A549 (cell line): Measurements from ENCODE around the gene PRR9. TPM values are rescaled to one million over a fixed set of nuclear protein-coding genes. Genes with fewer than 3 reads are reported as not detected.

Experiments used
- ATAC-seq, 2 experiments: fragments of 200-7000 bp in 1 of 2; fragments of >200 bp in 1 of 2; cut with Nextera tagmentation in 1 of 2; cut with Tn5 transposase in 1 of 2; 3 replicates each; pipeline versions ENCODE4 v1.8.0 to v1.9.1; 2018 to 2020; ENCODE audit warnings: mild to moderate bottlenecking in 1 of 2, moderate library complexity in 1 of 2
- CTCF ChIA-PET: fragments of 300-600 bp; sonication (Branson Sonifier 250); formaldehyde crosslinking; extraction: SDS; loops from one replicate; lab custom pipeline; 2021; ENCODE audit warnings: antibody characterized with exemption, inconsistent platforms; lab: Yijun Ruan, JAX
- POLR2A ChIA-PET: fragments of 350-600 bp; formaldehyde crosslinking; extraction: SDS; loops from one replicate; lab custom pipeline; 2021; ENCODE audit warnings: antibody characterized with exemption, inconsistent platforms; lab: Yijun Ruan, JAX
- DNase-seq, 2 experiments: peaks; one replicate each; pipeline versions ENCODE4 v3.0.0 to v3.0.0-alpha.2; 2011 to 2016; ENCODE audit warnings: low read depth in 1 of 2, low spot score in 1 of 2
- FAIRE-seq: peaks from 2 replicates; lab custom pipeline; 2011; peaks lifted over from hg19 to GRCh38; lab: Jason Lieb, UNC
- H3K27ac ChIP-seq, 2 experiments: fragments of >200 bp; sonication (Bioruptor Twin); formaldehyde crosslinking; 3 replicates each; pipeline ENCODE4 v1.5.1; 2016 to 2017
- H3K4me1 ChIP-seq: fragments of >200 bp; sonication (Bioruptor Twin); formaldehyde crosslinking; 3 replicates; pipeline ENCODE4 v1.6.1; 2016
- H3K4me2 ChIP-seq: fragments of >200 bp; sonication (Bioruptor Twin); formaldehyde crosslinking; 3 replicates; pipeline ENCODE4 v1.6.1; 2016
- H3K4me3 ChIP-seq: fragments of >200 bp; sonication (Bioruptor Twin); formaldehyde crosslinking; 3 replicates; pipeline ENCODE4 v1.5.1; 2016
- H3K9me3 ChIP-seq: fragments of >200 bp; sonication (Bioruptor Twin); formaldehyde crosslinking; 3 replicates; pipeline ENCODE4 v1.6.1; 2016
- CBX2 ChIP-seq: fragments of 200-600 bp; sonication (generic); IDR thresholded peaks from 2 replicates; pipeline ENCODE4 v1.6.1; 2016; ENCODE audit warnings: low read depth, mild to moderate bottlenecking, borderline replicate concordance
- CEBPB ChIP-seq, 2 experiments: fragments of >200 bp in 1 of 2; sonication (Bioruptor Twin) in 1 of 2; formaldehyde crosslinking in 1 of 2; IDR thresholded peaks; 2 replicates each; pipeline ENCODE4 v1.6.1; 2012 to 2016
- CHD4 ChIP-seq: fragments of 200-600 bp; sonication (generic); IDR thresholded peaks from 2 replicates; pipeline ENCODE4 v1.6.1; 2016; ENCODE audit warnings: antibody characterized with exemption, mild to moderate bottlenecking, borderline replicate concordance
- EHF ChIP-seq: fragments of 250-450 bp; sonication (Bioruptor Pico); IDR thresholded peaks from 2 replicates; pipeline ENCODE4 v1.5.0; 2020; ENCODE audit warnings: mild to moderate bottlenecking
- EHMT2 ChIP-seq: fragments of 200-600 bp; sonication (generic); IDR thresholded peaks from 2 replicates; pipeline ENCODE4 v1.6.1; 2016; ENCODE audit warnings: antibody characterized with exemption, low read depth, mild to moderate bottlenecking, moderate library complexity
- EP300 ChIP-seq, 2 experiments: fragments of >200 bp; sonication (Bioruptor Twin); formaldehyde crosslinking; IDR thresholded peaks; 2 replicates in 1 of 2; 3 replicates in 1 of 2; pipeline ENCODE4 v1.6.1; 2016 to 2017
- FOSB ChIP-seq: fragments of 250-450 bp; sonication (Bioruptor Pico); IDR thresholded peaks from 2 replicates; pipeline ENCODE4 v1.5.0; 2020; ENCODE audit warnings: mild to moderate bottlenecking, moderate library complexity
- JUN ChIP-seq, 2 experiments: fragments of >200 bp; sonication (Bioruptor Twin); formaldehyde crosslinking; IDR thresholded peaks; 2 replicates in 1 of 2; 3 replicates in 1 of 2; pipeline ENCODE4 v1.6.1; 2016 to 2017
- KDM5A ChIP-seq: fragments of 200-600 bp; sonication (generic); IDR thresholded peaks from 2 replicates; pipeline ENCODE4 v1.6.1; 2016; ENCODE audit warnings: antibody characterized with exemption, mild to moderate bottlenecking
- MAFK ChIP-seq: fragments of 450-650 bp; IDR thresholded peaks from 2 replicates; pipeline ENCODE4 v1.6.1; 2014; ENCODE audit not compliant: partially characterized antibody
- NFE2L2 ChIP-seq: fragments of 150-350 bp; conservative IDR thresholded peaks from 2 replicates; pipeline ENCODE4 v1.6.1; 2014; ENCODE audit warnings: low read length
- PHF8 ChIP-seq: fragments of 200-600 bp; sonication (generic); IDR thresholded peaks from 2 replicates; pipeline ENCODE4 v1.6.1; 2016; ENCODE audit warnings: low read depth, mild to moderate bottlenecking, antibody characterized with exemption, moderate library complexity, borderline replicate concordance
- RCOR1 ChIP-seq: fragments of 150-350 bp; IDR thresholded peaks from 2 replicates; pipeline ENCODE4 v1.6.1; 2014; ENCODE audit warnings: antibody characterized with exemption, low read length, low read depth
- ZC3H11A ChIP-seq: fragments of 450-650 bp; IDR thresholded peaks from 2 replicates; pipeline ENCODE4 v1.6.1; 2014; ENCODE audit warnings: antibody characterized with exemption, mild to moderate bottlenecking
- WGBS: methylation state at CpG from one replicate; pipeline ENCODE4 v1.1.6; 2017; ENCODE audit errors: missing lambda C conversion rate; 5-methylcytosine and 5-hydroxymethylcytosine counted together
- polyA plus RNA-seq, 4 experiments: library from polyadenylated mRNA; depleted of rRNA in 3 of 4; stranded (reverse); fragments of >200 nt; fragmentation: RNase III in 1 of 4; extraction: RNeasy Plus Mini Kit Qiagen cat#74134 plus additional on column Dnase treatment in 1 of 4; gene quantifications; 2 replicates in 3 of 4; 3 replicates in 1 of 4; pipeline ENCODE4 v1.2.3, GENCODE V29; 2011 to 2017
- TF ChIP-seq, protein P1 (sequence below): fragments of 150-350 bp; IDR thresholded peaks from 2 replicates; pipeline ENCODE4 v1.6.1; 2014; ENCODE audit warnings: low read depth, mild to moderate bottlenecking, low read length
- TF ChIP-seq, protein P2 (sequence below): fragments of 200-600 bp; sonication (generic); IDR thresholded peaks from 2 replicates; pipeline ENCODE4 v1.6.1; 2016; ENCODE audit warnings: antibody characterized with exemption, mild to moderate bottlenecking, moderate library complexity
- TF ChIP-seq, protein P3 (sequence below): IDR thresholded peaks from 2 replicates; pipeline ENCODE4 v1.6.1; 2012
- TF ChIP-seq, protein P4 (sequence below): fragments of >200 bp; sonication (Bioruptor Twin); formaldehyde crosslinking; IDR thresholded peaks from 3 replicates; pipeline ENCODE4 v1.6.1; 2016

PRR9 gene
- polyA plus RNA-seq, 2 of the 4 experiments (the other 2 are of a cell fraction): not detected

DNA sequence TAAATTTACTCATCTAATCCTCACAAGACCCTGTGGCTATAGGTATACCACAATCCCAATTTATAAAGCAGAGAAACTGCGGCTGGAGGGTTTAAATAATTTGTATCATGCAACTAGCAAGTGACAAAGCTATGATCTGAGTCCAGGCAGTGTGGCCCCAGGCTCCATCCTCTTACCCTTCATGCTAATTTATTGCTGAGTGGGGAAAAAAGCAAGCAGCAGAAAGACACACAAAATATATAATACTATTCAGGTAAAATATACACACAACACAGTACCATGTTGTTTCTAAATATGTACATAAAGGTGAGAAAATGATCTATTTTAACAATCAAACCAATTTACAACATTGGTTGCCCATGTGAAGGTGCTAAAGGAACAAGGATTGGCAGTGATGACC lies 24.8 kb downstream of the PRR9 start:
- DNase-seq (no peak), FAIRE-seq (no peak), ATAC-seq (no peak)
- no peak overlapping the region for H3K4me3 ChIP-seq
- H3K4me1 ChIP-seq: no peaks in the 10 kb centered on the region
- no peak overlapping the region for H3K27ac ChIP-seq
- ChIA-PET POLR2A (no interaction called here), CTCF (no interaction called here)
- 0% methylated on average over 1 of the region's 1 CpG for WGBS
- no peaks in the 10 kb centered on the region for H3K9me3 ChIP-seq
- H3K4me2 ChIP-seq: no peak overlapping the region
- no peak for TF ChIP-seq ZC3H11A
- TF ChIP-seq, protein P1, sequence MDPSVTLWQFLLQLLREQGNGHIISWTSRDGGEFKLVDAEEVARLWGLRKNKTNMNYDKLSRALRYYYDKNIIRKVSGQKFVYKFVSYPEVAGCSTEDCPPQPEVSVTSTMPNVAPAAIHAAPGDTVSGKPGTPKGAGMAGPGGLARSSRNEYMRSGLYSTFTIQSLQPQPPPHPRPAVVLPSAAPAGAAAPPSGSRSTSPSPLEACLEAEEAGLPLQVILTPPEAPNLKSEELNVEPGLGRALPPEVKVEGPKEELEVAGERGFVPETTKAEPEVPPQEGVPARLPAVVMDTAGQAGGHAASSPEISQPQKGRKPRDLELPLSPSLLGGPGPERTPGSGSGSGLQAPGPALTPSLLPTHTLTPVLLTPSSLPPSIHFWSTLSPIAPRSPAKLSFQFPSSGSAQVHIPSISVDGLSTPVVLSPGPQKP: no peak
- TF ChIP-seq MAFK: peak; percentile 75
- TF ChIP-seq RCOR1: no peak
- no peak for TF ChIP-seq JUN (IDR thresholded peaks at IDR 0.05)
- TF ChIP-seq EP300 (IDR thresholded peaks at IDR 0.05): no peak
- no peak for TF ChIP-seq KDM5A

DNA sequence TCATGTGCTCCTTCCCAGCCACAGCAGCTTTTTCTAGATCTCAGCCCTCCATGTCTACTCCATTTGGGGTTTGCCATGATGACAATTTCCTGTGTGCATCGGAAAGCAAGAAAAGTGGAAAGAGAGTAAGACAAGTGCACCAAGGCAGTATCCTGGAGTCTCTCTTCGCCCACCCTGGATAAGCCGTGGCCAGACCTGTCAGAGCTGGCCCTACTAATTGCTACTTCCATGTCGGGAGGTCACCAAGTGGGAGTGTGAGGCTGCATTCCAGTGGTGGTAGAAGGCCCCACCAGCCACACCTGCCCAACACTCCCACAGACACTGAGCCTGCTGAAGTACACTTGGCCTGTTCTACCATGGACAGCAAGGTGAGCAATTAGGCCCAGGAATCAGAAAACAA lies 28.1 kb downstream of the PRR9 start:
- ATAC-seq (no peak), DNase-seq (no peak), FAIRE-seq (no peak)
- no peaks in the 10 kb centered on the region for H3K9me3 ChIP-seq
- no peak overlapping the region for H3K4me3 ChIP-seq
- ChIA-PET CTCF (no interaction called here), POLR2A (no interaction called here)
- 24% methylated on average over 4 of the region's 4 CpGs for WGBS
- no peak overlapping the region for H3K27ac ChIP-seq
- H3K4me2 ChIP-seq: no peak overlapping the region
- TF ChIP-seq CEBPB (IDR thresholded peaks at IDR 0.05): no peak
- TF ChIP-seq, protein P2, sequence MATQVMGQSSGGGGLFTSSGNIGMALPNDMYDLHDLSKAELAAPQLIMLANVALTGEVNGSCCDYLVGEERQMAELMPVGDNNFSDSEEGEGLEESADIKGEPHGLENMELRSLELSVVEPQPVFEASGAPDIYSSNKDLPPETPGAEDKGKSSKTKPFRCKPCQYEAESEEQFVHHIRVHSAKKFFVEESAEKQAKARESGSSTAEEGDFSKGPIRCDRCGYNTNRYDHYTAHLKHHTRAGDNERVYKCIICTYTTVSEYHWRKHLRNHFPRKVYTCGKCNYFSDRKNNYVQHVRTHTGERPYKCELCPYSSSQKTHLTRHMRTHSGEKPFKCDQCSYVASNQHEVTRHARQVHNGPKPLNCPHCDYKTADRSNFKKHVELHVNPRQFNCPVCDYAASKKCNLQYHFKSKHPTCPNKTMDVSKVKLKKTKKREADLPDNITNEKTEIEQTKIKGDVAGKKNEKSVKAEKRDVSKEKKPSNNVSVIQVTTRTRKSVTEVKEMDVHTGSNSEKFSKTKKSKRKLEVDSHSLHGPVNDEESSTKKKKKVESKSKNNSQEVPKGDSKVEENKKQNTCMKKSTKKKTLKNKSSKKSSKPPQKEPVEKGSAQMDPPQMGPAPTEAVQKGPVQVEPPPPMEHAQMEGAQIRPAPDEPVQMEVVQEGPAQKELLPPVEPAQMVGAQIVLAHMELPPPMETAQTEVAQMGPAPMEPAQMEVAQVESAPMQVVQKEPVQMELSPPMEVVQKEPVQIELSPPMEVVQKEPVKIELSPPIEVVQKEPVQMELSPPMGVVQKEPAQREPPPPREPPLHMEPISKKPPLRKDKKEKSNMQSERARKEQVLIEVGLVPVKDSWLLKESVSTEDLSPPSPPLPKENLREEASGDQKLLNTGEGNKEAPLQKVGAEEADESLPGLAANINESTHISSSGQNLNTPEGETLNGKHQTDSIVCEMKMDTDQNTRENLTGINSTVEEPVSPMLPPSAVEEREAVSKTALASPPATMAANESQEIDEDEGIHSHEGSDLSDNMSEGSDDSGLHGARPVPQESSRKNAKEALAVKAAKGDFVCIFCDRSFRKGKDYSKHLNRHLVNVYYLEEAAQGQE: no peak
- TF ChIP-seq, protein P3, sequence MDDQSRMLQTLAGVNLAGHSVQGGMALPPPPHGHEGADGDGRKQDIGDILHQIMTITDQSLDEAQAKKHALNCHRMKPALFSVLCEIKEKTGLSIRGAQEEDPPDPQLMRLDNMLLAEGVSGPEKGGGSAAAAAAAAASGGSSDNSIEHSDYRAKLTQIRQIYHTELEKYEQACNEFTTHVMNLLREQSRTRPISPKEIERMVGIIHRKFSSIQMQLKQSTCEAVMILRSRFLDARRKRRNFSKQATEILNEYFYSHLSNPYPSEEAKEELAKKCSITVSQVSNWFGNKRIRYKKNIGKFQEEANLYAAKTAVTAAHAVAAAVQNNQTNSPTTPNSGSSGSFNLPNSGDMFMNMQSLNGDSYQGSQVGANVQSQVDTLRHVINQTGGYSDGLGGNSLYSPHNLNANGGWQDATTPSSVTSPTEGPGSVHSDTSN: no peak
- TF ChIP-seq, protein P4, sequence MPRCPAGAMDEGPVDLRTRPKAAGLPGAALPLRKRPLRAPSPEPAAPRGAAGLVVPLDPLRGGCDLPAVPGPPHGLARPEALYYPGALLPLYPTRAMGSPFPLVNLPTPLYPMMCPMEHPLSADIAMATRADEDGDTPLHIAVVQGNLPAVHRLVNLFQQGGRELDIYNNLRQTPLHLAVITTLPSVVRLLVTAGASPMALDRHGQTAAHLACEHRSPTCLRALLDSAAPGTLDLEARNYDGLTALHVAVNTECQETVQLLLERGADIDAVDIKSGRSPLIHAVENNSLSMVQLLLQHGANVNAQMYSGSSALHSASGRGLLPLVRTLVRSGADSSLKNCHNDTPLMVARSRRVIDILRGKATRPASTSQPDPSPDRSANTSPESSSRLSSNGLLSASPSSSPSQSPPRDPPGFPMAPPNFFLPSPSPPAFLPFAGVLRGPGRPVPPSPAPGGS: no peak
- TF ChIP-seq PHF8: no peak
- TF ChIP-seq FOSB (CRISPR knock-in tag): no peak
- TF ChIP-seq EHF (CRISPR knock-in tag): no peak
- no peak for TF ChIP-seq NFE2L2
- no peak for TF ChIP-seq ZC3H11A
- no peak for TF ChIP-seq CHD4
- no peak for TF ChIP-seq EP300 (IDR thresholded peaks at IDR 0.05)
- TF ChIP-seq CBX2: no peak
- TF ChIP-seq MAFK: no peak
- TF ChIP-seq EHMT2: no peak
- H3K4me1 ChIP-seq: no peaks in the 10 kb centered on the region
